Coronary artery (tissue), 2 donors: ENCODE measurements around the gene CALY.

Source experiments
- DNase-seq: peaks from one replicate; pipeline ENCODE4 v3.0.0-alpha.2; 2017; ENCODE audit warnings: low spot score
- H3K27ac ChIP-seq, 2 donors: fragments of 200-600 bp; sonication (generic); one replicate each; pipeline ENCODE4 v1.5.1; 2016 to 2019
- H3K4me3 ChIP-seq: fragments of 200-600 bp; sonication (generic); 2 replicates; pipeline ENCODE4 v1.5.1; 2016; ENCODE audit warnings: mild to moderate bottlenecking, moderate library complexity
- TF ChIP-seq, protein P1 (sequence below): fragments of 200-600 bp; sonication (generic); IDR thresholded peaks from one replicate; pipeline ENCODE4 v1.5.1; 2019; ENCODE audit warnings: antibody characterized with exemption

The CALY gene

DNA sequence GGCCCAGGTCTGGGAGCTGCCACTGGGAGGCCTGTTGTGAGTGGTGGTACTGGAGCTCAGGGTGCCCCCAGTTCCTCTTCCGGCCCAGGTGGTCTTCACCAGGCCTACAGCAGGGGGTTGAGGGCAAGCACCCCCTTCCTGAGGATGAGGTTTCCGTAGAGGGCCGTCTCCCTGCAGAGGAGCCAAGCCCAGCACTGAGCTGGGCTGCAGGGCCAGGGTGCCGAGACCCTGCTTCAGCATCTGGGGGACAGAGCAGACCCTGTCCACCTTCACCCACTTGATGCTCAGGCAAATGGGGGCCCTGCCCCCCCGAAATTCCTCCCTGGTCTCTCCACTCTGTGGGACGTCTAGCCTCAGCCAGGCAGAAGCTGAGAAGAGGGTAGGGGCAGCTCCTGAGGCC lies 18.6 kb upstream of the CALY start:
- no peak for DNase-seq
- Histone ChIP-seq H3K4me3 (no peak overlapping the region), H3K27ac (no peak overlapping the region)
- TF ChIP-seq, protein P1, sequence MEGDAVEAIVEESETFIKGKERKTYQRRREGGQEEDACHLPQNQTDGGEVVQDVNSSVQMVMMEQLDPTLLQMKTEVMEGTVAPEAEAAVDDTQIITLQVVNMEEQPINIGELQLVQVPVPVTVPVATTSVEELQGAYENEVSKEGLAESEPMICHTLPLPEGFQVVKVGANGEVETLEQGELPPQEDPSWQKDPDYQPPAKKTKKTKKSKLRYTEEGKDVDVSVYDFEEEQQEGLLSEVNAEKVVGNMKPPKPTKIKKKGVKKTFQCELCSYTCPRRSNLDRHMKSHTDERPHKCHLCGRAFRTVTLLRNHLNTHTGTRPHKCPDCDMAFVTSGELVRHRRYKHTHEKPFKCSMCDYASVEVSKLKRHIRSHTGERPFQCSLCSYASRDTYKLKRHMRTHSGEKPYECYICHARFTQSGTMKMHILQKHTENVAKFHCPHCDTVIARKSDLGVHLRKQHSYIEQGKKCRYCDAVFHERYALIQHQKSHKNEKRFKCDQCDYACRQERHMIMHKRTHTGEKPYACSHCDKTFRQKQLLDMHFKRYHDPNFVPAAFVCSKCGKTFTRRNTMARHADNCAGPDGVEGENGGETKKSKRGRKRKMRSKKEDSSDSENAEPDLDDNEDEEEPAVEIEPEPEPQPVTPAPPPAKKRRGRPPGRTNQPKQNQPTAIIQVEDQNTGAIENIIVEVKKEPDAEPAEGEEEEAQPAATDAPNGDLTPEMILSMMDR: no peak

DNA sequence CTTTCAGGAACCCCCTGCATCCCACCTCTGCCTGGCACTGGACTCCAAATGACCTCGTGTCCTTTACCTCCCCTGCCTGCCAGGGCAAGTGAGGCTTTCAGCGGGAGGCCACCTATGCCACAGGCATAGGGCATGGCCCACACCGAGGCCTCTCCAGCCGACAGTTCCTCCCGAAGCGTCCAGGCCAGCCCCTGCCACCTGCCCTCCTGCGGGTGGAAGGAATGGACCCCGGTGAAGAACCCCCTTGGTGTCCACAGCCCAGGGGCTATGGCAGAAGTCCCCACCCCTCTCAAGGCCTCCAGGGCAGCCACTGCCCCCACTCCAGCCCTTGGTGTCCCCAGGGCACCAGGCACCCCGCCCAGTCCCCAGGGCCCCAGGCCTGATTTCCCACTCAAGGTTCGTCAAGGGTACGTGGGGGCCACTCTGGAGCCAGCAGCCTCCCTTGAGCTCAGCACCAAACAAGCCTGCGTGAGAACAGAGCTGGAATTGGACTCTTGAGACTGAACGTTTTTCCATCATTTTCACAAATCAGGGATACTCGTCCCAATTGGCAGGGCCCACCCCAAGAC lies 18.1 kb upstream of the CALY start:
- TF ChIP-seq, protein P1: no peak
- no peak overlapping the region for H3K27ac ChIP-seq
- H3K4me3 ChIP-seq: no peak overlapping the region
- no peak for DNase-seq

DNA sequence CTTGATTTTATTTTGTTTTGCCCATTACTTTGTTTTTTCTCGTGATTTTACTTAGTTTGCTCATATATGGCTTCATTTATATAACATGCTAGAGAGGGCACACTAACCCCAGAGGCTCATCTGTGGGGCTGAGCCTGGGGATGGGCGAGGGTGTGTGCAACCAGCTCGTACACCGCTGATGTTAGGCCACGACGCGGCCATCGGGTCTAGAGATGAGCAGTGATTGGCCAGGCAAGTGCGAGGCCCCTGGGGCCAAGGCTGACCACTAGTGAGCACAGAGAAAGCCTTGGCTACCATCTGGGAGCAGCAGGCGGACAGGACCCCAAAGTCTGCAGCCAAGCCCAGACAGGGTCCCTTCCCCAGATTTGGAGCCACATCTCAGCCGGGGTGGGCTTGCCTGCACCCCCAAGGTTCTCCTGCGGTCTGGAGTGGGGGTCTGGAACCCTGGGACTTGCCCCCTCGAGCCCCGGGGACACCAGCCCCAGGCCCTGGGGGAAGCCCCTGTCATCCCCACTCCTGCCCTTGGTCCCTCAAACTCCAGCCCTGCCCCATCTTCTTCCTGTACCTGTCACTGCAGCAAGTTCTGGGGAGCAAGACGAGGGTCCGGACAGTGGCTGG lies 17.4 kb upstream of the CALY start:
- no peak for DNase-seq
- no peak overlapping the region for H3K4me3 ChIP-seq
- TF ChIP-seq, protein P1: no peak

DNA sequence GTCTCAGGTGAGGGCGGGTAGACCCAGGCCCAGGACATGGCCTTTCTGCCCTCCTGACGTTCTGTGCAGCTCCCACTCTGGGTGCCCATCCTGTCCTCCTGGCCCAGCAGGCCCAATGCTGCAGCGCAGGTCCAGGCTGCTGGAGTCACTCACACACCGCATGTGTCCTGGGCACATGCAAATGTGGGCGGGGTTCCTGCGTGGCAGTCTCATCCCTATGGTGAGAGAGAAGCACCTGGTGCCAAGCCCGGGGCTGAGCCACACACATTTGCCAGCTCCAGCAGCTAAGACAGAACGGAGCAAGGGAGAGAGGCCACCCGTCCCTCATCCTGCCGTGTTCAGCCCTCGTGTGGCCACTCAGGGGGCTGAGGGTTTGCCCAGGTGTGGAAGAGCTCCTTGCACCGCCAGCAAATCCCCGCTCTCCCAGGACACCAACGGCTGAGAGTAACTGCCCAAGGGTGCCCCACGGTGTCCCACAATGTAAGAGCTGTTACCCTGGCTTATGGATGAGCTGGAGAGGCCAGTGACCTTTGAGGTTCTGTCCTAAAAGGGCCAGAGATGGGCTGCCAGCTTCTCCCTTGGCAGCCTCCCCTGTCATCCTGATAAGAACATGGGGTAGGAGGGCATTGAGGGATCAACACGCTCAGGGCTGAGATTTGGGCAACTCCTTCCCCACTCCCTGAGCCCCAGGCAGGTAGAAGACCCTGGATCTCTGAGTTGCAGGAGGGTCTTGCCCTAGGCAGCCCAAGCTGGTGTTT lies 16.7 kb upstream of the CALY start:
- Histone ChIP-seq H3K27ac (no peak overlapping the region), H3K4me3 (no peak overlapping the region)
- TF ChIP-seq, protein P1: no peak
- no peak for DNase-seq

More for the DNA sequence above, 17.4 kb upstream of the CALY start:
- H3K27ac ChIP-seq: no peak overlapping the region

DNA sequence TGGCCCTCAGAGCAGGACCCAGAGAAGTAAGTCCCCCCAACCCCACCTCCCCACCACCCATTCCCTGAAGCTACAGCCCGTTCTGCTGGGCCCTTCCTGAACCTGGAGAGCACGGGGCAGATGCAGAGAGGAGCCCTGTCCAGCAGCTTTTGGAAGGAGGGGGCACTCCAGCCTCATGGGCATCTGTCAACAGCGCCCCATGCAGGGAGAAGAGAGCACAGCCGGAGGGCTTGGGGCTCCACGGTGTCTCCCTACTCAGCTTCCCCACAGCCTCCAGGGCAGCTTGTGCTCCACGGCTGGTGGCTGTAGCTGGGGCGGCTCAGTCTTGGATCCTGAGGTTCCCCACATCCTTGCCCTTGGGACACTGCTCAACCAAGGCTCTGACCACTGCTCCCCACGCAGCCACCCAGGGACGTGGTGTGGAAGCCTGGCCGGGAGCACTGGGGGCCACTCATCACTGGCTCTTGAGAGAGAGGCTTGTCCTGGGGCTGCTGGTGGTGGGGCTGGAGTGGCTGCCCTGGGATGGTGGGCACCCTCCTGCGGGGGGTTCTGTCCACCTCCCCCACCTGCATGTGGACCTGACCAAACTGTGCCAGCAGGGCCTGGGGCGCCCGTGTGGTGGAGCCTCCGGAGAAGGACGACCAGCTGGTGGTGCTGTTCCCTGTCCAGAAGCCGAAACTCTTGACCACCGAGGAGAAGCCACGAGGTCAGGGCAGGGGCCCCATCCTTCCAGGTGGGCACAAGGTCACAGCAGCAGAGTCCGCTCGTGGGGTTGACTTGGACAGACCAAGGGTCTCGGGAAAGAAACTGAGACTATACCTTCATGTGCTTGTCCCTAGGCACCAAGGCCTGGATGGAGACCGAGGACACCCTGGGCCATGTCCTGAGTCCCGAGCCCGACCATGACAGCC lies 15.0 kb upstream of the CALY start:
- Histone ChIP-seq H3K27ac (no peak overlapping the region), H3K4me3 (no peak overlapping the region)
- no peak for DNase-seq
- TF ChIP-seq, protein P1: no peak

DNA sequence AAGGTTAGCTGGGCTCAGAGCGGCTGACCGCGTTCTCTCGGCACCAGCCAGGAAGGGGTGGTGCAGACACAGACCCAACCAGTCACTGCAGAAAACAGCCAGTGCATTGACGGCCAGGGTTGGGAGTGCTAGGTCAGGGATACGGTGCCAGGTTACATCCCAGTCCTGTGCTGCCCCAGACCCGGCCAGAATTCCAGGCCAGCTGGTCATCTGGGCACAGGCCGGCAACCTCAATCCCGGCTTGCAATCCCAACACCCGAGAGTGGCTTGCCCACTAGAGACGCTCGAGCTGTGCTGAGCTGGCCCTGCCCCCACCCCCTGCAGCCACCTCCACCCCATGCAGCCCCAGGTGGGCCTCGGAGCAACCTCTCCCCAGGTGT lies 14.2 kb upstream of the CALY start:
- TF ChIP-seq, protein P1: no peak
- no peak overlapping the region for H3K27ac ChIP-seq
- DNase-seq: no peak
- H3K4me3 ChIP-seq: no peak overlapping the region
